BLaER1 treated with 17β-estradiol and CSF1 and Interleukin-3, amounts not matched to agents 10 nM and 100 nM (cell line): ENCODE measurements around the gene POLR1A.

Experiments
- H3K27ac ChIP-seq, 11 experiments: shearing (Covaris generic); formaldehyde crosslinking; 2 replicates each; pipeline ENCODE4 v1.8.1; 2022
- H3K27me3 ChIP-seq, 11 experiments: shearing (Covaris generic); formaldehyde crosslinking; 2 replicates each; pipeline ENCODE4 v1.8.1; 2022
- H3K36me3 ChIP-seq, 11 experiments: shearing (Covaris generic); formaldehyde crosslinking; 2 replicates each; pipeline ENCODE4 v1.8.1; 2022
- H3K4me1 ChIP-seq, 10 experiments: shearing (Covaris generic); formaldehyde crosslinking; 2 replicates each; pipeline ENCODE4 v1.8.1; 2022
- H3K4me2 ChIP-seq, 11 experiments: shearing (Covaris generic); formaldehyde crosslinking; 2 replicates each; pipeline ENCODE4 v1.8.1; 2022
- H3K4me3 ChIP-seq, 10 experiments: shearing (Covaris generic); formaldehyde crosslinking; 2 replicates each; pipeline ENCODE4 v1.8.1; 2022
- H3K9ac ChIP-seq, 11 experiments: shearing (Covaris generic); formaldehyde crosslinking; 2 replicates each; pipeline ENCODE4 v1.8.1; 2022
- H3K9me3 ChIP-seq, 11 experiments: shearing (Covaris generic); formaldehyde crosslinking; replicated peaks in 1 of 11; 2 replicates each; pipeline ENCODE4 v1.8.1; 2022
- H4K20me1 ChIP-seq, 11 experiments: shearing (Covaris generic); formaldehyde crosslinking; 2 replicates each; pipeline ENCODE4 v1.8.1; 2022
- Cebpa-rat ChIP-seq, 11 experiments: shearing (Covaris generic); IDR thresholded peaks; 2 replicates each; pipeline ENCODE4 v1.8.1; 2022

Gene POLR1A

GRCh38 chr2:86048888-86049287, 56.8 kb downstream of the POLR1A start:
- H3K4me1 ChIP-seq, result peaks cover 0 to 24% (median 0%) of the 10 kb centered on the region in 10 experiments; a peak in 6 of 20 replicates
- peaks cover 0 to 62% (median 5%) of the 10 kb centered on the region in 11 experiments; a peak in 7 of 22 replicates for H4K20me1 ChIP-seq
- no peak overlapping the region for H3K9ac ChIP-seq
- H3K9me3 ChIP-seq, result no peaks in the 10 kb centered on the region
- TF ChIP-seq Cebpa-rat (IDR thresholded peaks at IDR 0.05), result no peak
- no peaks in the 10 kb centered on the region for H3K27me3 ChIP-seq
- H3K4me2 ChIP-seq, result no peak overlapping the region
- peaks cover 86 to 100% (median 99%) of the 10 kb centered on the region in 11 experiments for H3K36me3 ChIP-seq
- no peak overlapping the region for H3K27ac ChIP-seq
- no peak overlapping the region for H3K4me3 ChIP-seq

DNA sequence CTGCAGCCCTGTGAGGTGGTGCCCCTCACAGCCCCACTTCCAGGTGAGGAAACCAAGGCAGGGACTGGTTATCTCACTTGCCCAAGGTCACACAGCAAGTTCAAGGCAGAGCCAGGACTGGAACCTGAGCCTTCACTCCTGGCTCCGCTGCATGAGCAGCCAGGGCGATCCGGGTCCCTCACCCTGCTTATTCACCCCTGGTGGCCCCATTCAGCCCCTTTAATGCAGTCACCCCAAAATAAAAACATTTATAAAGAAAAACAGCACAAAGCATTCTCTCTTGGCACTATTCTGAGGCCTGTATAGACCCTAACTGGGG, 57.3 kb downstream of the POLR1A start:
- Histone ChIP-seq H3K4me1 (peaks cover 0 to 24% (median 0%) of the 10 kb centered on the region in 10 experiments; a peak in 6 of 20 replicates), H3K4me2 (no peak overlapping the region), H3K27me3 (no peaks in the 10 kb centered on the region), H3K9me3 (no peaks in the 10 kb centered on the region), H4K20me1 (peaks cover 0 to 65% (median 0%) of the 10 kb centered on the region in 11 experiments; a peak in 7 of 22 replicates), H3K9ac (no peak overlapping the region; a peak in 1 of 22 replicates), H3K36me3 (peaks cover 86 to 100% (median 99%) of the 10 kb centered on the region in 11 experiments), H3K27ac (no peak overlapping the region), H3K4me3 (no peak overlapping the region)
- no peak for TF ChIP-seq Cebpa-rat (IDR thresholded peaks at IDR 0.05)

DNA sequence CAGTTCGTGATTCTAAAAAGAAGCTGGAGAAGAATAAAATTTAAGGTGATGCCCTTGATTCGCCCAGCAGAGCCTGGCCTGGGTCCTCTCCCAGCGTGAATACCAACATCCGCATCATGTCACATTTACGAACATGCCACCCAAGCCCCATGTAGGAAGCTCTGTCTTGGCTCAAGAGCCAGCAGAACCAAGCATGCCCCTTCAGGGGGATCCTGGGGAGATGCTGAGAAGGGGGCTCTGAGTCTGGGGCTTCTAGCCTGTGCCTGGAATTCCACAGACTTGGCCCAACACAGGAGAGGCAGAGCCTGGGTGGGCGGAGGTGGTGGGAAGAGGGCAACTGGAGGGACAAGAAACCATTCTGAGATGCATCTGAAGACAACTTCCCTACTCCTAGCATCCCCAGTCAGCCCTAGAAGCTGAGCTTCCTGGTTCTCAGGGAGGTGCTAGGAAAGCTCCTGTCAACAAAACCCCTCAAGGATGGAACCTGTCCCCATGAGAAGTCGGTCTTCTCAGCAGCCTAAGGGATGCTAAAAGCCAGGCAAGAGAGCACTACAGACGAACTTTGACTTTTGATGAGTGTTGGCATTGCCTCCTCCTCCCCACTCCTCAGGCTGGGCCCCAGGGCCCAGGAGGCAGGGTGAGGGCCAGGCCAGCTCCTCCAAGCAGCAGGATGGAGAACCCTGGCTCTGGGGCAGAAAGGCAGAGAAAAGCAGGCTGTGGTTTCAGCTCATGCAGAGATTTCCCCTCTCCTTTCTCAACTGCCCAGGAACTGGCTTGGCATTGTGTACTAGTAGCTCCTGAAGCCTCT, 57.9 kb downstream of the POLR1A start:
- no peaks in the 10 kb centered on the region for H3K9me3 ChIP-seq
- H3K36me3 ChIP-seq, result peaks cover 86 to 100% (median 99%) of the 10 kb centered on the region in 11 experiments
- no peak overlapping the region for H3K4me2 ChIP-seq
- no peak overlapping the region; a peak in 1 of 22 replicates for H3K9ac ChIP-seq
- peaks cover 0 to 24% (median 0%) of the 10 kb centered on the region in 10 experiments; a peak in 6 of 20 replicates for H3K4me1 ChIP-seq
- peak overlapping the region in 2 of 11 experiments; percentile 20; a peak in 2 of 22 replicates for H3K27ac ChIP-seq
- no peak overlapping the region for H3K4me3 ChIP-seq
- H3K27me3 ChIP-seq, result no peaks in the 10 kb centered on the region
- peaks cover 0 to 69% (median 0%) of the 10 kb centered on the region in 11 experiments; a peak in 7 of 22 replicates for H4K20me1 ChIP-seq
- no peak for TF ChIP-seq Cebpa-rat (IDR thresholded peaks at IDR 0.05)

DNA sequence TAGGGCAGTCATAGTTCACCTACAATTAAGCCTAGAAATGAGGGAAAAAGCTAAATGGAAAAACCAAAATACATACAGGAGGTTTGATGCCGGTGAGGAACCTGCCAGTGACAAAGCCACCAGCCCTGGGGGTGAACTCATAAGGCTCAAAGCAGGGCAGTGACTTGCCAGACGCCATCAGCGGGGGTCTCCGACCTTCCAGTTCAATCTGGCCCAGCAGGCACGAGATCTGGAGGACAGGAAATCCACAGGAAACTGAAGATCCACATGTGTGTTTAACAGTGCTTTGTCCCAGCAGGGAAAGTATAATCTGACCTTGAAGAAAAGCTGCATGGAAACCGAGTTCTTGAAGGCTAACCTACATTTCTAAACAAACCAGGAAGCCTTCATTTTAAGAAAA, 60.1 kb downstream of the POLR1A start:
- H3K4me1 ChIP-seq, result peaks cover 7 to 35% (median 16%) of the 10 kb centered on the region in 10 experiments; a peak in 17 of 20 replicates
- H3K27me3 ChIP-seq, result no peaks in the 10 kb centered on the region
- 0 out of 22 replicates have a peak overlapping the region, but pooled peaks of 1 of the 11 experiments have one; percentile 16 for H3K27ac ChIP-seq
- no peak for TF ChIP-seq Cebpa-rat (IDR thresholded peaks at IDR 0.05)
- peaks cover 85 to 100% (median 97%) of the 10 kb centered on the region in 11 experiments for H3K36me3 ChIP-seq
- no peaks in the 10 kb centered on the region for H3K9me3 ChIP-seq
- H4K20me1 ChIP-seq, result peaks cover 0 to 66% (median 3%) of the 10 kb centered on the region in 11 experiments; a peak in 7 of 22 replicates
- no peak overlapping the region for H3K9ac ChIP-seq
- H3K4me3 ChIP-seq, result no peak overlapping the region
- no peak overlapping the region for H3K4me2 ChIP-seq

- Histone ChIP-seq H3K9me3 (no peaks in the 10 kb centered on the region), H3K9ac (no peak overlapping the region), H4K20me1 (peaks cover 0 to 70% (median 5%) of the 10 kb centered on the region in 11 experiments; a peak in 9 of 22 replicates), H3K27me3 (no peaks in the 10 kb centered on the region), H3K4me3 (no peak overlapping the region), H3K4me2 (no peak overlapping the region), H3K36me3 (peaks cover 91 to 100% (median 97%) of the 10 kb centered on the region in 11 experiments), H3K4me1 (peaks cover 15 to 39% (median 26%) of the 10 kb centered on the region in 10 experiments), H3K27ac (no peak overlapping the region)
- no peak for TF ChIP-seq Cebpa-rat (IDR thresholded peaks at IDR 0.05)
Measured at GRCh38 chr2:86044614-86045013, 61.1 kb downstream of the POLR1A start.

DNA sequence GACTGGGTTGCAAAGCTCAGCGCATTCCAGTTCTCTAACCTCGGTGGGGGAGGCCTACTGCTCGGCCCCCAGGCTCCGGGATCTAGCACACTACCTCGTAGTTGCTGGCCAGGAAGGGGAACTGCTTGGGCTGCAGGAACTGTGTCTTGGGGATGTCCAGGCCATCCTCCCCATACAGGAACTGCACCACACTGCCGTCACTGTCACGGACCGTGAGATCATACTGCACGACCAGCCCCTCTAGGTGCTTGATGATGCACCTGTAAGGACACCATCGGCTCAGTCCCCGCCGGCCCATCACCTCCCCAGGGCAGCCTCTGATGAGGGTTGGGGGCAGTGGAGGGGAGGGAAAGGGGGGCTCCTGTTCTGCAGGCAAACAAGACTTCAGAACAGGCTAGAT, 61.6 kb downstream of the POLR1A start:
- Histone ChIP-seq H3K9me3 (no peaks in the 10 kb centered on the region), H3K27me3 (no peaks in the 10 kb centered on the region), H3K36me3 (peaks cover 87 to 100% (median 97%) of the 10 kb centered on the region in 11 experiments), H3K4me3 (no peak overlapping the region), H4K20me1 (peaks cover 0 to 72% (median 10%) of the 10 kb centered on the region in 11 experiments; a peak in 11 of 22 replicates), H3K27ac (no peak overlapping the region), H3K4me1 (peaks cover 21 to 45% (median 31%) of the 10 kb centered on the region in 10 experiments), H3K4me2 (no peak overlapping the region), H3K9ac (no peak overlapping the region)
- TF ChIP-seq Cebpa-rat (IDR thresholded peaks at IDR 0.05), result no peak

- Histone ChIP-seq H3K9ac (no peak overlapping the region), H3K4me2 (peak overlapping the region in 2 of 11 experiments; percentile 66 to 98; a peak in 1 of 22 replicates), H3K4me3 (no peak overlapping the region), H3K27ac (0 out of 22 replicates have a peak overlapping the region, but pooled peaks of 1 of the 11 experiments have one; percentile 22), H3K27me3 (no peaks in the 10 kb centered on the region), H3K9me3 (no peaks in the 10 kb centered on the region), H3K4me1 (peaks cover 36 to 55% (median 47%) of the 10 kb centered on the region in 10 experiments), H3K36me3 (peaks cover 72 to 99% (median 94%) of the 10 kb centered on the region in 11 experiments), H4K20me1 (peaks cover 0 to 66% (median 13%) of the 10 kb centered on the region in 11 experiments; a peak in 11 of 22 replicates)
- no peak for TF ChIP-seq Cebpa-rat (IDR thresholded peaks at IDR 0.05)
Measured at GRCh38 chr2:86042256-86043168, 63.2 kb downstream of the POLR1A start.

GRCh38 chr2:86039963-86040655, 65.6 kb downstream of the POLR1A start:
- Histone ChIP-seq H3K4me2 (peak overlapping the region; percentile 86 to 98 (median 96)), H3K27me3 (no peaks in the 10 kb centered on the region), H3K27ac (peak overlapping the region in 3 of 11 experiments; percentile 35 to 97 (median 96); a peak in 4 of 22 replicates), H3K9me3 (no peaks in the 10 kb centered on the region), H3K36me3 (peaks cover 48 to 87% (median 70%) of the 10 kb centered on the region in 11 experiments), H3K4me1 (peaks cover 60 to 74% (median 69%) of the 10 kb centered on the region in 10 experiments), H3K9ac (peak overlapping the region in 3 of 11 experiments; percentile 32 to 35 (median 34); a peak in 3 of 22 replicates), H3K4me3 (no peak overlapping the region), H4K20me1 (peaks cover 0 to 57% (median 13%) of the 10 kb centered on the region in 11 experiments; a peak in 11 of 22 replicates)
- TF ChIP-seq Cebpa-rat (IDR thresholded peaks at IDR 0.05), result no peak
